ENCODE measurements around the gene TMPRSS4. TPM values are rescaled to one million over a fixed set of nuclear protein-coding genes. Genes with fewer than 3 reads are reported as not detected.

TMPRSS4 gene
- total and polyA plus RNA-seq, 2 experiments from 2014 or later: 0.10 to 0.58 TPM

DNA sequence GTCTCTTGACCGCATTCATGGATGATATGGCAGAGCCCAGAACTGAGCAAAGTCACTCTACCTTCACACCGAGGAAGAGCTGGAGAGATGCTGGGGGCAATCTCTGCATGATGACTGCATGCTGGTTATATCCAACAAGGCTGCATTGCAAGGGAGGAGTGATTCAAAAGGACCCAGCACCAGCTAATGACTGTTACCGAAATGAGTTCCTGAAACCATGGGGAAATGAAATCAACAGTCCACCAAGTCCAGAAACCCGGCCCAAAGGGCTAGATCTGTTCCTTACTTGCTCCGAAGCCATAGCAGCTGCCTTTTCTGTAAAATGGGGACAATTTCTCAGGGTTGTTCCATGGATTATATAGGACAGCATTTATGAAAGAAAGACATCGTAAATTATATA is 11.1 kb downstream of the TMPRSS4 start:
- no peak overlapping the region for H3K4me3 Mint-ChIP-seq
- H3K36me3 Mint-ChIP-seq (ENCODE audit: low read depth): no peaks in the 10 kb centered on the region; the same call in 2 of the 3 replicates
- Histone ChIP-seq H3K4me1 (ENCODE audit: insufficient read depth) (no peaks in the 10 kb centered on the region), H3K27me3 (ENCODE audit: insufficient read depth) (no peaks in the 10 kb centered on the region), H2AFZ (no peak overlapping the region), H4K20me1 (replicated peaks; ENCODE audit: insufficient read depth) (no peaks in the 10 kb centered on the region), H3K36me3 (ENCODE audit: insufficient read depth) (no peaks in the 10 kb centered on the region), H3K4me2 (no peak overlapping the region), H3K4me3 (no peak overlapping the region), H3K9me2 (ENCODE audit: insufficient read depth) (no peaks in the 10 kb centered on the region), H3F3A (replicated peaks; ENCODE audit: low read depth) (no peaks in the 10 kb centered on the region), H3K27ac (ENCODE audit: low read depth) (no peak overlapping the region), H3K79me2 (replicated peaks; ENCODE audit: insufficient read depth) (no peaks in the 10 kb centered on the region)
- TF ChIP-seq EZH2phosphoT487 (IDR thresholded peaks at IDR 0.05; ENCODE audit: unreplicated experiment) (no peak), CREB1 (CRISPR knock-in tag; IDR thresholded peaks at IDR 0.05; ENCODE audit: low read depth) (no peak), ZNF331 (CRISPR knock-in tag; IDR thresholded peaks at IDR 0.05; ENCODE audit: low read depth) (no peak), POLR2AphosphoS5 (IDR thresholded peaks at IDR 0.05; ENCODE audit: low read depth) (no peak), EZH2 (IDR thresholded peaks at IDR 0.05; ENCODE audit: low read depth, unreplicated experiment) (no peak), STAT1 (IDR thresholded peaks at IDR 0.05; ENCODE audit: unreplicated experiment) (no peak), REST (IDR thresholded peaks at IDR 0.05; ENCODE audit: unreplicated experiment) (no peak), ZNF114 (CRISPR knock-in tag; IDR thresholded peaks at IDR 0.05) (no peak), CTCF (conservative IDR thresholded peaks at IDR 0.05; ENCODE audit: low read depth in 2 of 2) (no peak), JUNB (IDR thresholded peaks at IDR 0.05; ENCODE audit: unreplicated experiment) (no peak), NANOG (IDR thresholded peaks at IDR 0.05; ENCODE audit: borderline replicate concordance) (no peak)
- TF ChIP-seq, protein P1, sequence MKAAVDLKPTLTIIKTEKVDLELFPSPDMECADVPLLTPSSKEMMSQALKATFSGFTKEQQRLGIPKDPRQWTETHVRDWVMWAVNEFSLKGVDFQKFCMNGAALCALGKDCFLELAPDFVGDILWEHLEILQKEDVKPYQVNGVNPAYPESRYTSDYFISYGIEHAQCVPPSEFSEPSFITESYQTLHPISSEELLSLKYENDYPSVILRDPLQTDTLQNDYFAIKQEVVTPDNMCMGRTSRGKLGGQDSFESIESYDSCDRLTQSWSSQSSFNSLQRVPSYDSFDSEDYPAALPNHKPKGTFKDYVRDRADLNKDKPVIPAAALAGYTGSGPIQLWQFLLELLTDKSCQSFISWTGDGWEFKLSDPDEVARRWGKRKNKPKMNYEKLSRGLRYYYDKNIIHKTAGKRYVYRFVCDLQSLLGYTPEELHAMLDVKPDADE (IDR thresholded peaks at IDR 0.05): no peak
- TF ChIP-seq, protein P2, sequence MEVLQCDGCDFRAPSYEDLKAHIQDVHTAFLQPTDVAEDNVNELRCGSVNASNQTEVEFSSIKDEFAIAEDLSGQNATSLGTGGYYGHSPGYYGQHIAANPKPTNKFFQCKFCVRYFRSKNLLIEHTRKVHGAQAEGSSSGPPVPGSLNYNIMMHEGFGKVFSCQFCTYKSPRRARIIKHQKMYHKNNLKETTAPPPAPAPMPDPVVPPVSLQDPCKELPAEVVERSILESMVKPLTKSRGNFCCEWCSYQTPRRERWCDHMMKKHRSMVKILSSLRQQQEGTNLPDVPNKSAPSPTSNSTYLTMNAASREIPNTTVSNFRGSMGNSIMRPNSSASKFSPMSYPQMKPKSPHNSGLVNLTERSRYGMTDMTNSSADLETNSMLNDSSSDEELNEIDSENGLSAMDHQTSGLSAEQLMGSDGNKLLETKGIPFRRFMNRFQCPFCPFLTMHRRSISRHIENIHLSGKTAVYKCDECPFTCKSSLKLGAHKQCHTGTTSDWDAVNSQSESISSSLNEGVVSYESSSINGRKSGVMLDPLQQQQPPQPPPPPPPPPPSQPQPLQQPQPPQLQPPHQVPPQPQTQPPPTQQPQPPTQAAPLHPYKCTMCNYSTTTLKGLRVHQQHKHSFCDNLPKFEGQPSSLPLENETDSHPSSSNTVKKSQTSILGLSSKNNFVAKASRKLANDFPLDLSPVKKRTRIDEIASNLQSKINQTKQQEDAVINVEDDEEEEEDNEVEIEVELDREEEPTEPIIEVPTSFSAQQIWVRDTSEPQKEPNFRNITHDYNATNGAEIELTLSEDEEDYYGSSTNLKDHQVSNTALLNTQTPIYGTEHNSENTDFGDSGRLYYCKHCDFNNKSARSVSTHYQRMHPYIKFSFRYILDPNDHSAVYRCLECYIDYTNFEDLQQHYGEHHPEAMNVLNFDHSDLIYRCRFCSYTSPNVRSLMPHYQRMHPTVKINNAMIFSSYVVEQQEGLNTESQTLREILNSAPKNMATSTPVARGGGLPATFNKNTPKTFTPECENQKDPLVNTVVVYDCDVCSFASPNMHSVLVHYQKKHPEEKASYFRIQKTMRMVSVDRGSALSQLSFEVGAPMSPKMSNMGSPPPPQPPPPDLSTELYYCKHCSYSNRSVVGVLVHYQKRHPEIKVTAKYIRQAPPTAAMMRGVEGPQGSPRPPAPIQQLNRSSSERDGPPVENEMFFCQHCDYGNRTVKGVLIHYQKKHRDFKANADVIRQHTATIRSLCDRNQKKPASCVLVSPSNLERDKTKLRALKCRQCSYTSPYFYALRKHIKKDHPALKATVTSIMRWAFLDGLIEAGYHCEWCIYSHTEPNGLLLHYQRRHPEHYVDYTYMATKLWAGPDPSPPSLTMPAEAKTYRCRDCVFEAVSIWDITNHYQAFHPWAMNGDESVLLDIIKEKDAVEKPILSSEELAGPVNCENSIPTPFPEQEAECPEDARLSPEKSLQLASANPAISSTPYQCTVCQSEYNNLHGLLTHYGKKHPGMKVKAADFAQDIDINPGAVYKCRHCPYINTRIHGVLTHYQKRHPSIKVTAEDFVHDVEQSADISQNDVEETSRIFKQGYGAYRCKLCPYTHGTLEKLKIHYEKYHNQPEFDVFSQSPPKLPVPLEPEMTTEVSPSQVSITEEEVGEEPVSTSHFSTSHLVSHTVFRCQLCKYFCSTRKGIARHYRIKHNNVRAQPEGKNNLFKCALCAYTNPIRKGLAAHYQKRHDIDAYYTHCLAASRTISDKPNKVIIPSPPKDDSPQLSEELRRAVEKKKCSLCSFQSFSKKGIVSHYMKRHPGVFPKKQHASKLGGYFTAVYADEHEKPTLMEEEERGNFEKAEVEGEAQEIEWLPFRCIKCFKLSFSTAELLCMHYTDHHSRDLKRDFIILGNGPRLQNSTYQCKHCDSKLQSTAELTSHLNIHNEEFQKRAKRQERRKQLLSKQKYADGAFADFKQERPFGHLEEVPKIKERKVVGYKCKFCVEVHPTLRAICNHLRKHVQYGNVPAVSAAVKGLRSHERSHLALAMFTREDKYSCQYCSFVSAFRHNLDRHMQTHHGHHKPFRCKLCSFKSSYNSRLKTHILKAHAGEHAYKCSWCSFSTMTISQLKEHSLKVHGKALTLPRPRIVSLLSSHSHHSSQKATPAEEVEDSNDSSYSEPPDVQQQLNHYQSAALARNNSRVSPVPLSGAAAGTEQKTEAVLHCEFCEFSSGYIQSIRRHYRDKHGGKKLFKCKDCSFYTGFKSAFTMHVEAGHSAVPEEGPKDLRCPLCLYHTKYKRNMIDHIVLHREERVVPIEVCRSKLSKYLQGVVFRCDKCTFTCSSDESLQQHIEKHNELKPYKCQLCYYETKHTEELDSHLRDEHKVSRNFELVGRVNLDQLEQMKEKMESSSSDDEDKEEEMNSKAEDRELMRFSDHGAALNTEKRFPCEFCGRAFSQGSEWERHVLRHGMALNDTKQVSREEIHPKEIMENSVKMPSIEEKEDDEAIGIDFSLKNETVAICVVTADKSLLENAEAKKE (CRISPR knock-in tag; IDR thresholded peaks at IDR 0.05): no peak
- peaks cover 2% of the 10 kb centered on the region for H3K27me3 Mint-ChIP-seq (ENCODE audit: insufficient read depth, low read depth, poor library complexity)
- H3K9me3 Mint-ChIP-seq: peaks cover 17% of the 10 kb centered on the region; the same call in 2 of the 3 replicates
- H3K27ac Mint-ChIP-seq: no peak overlapping the region
- H3K4me1 Mint-ChIP-seq: peaks cover 7% of the 10 kb centered on the region
- DNase-seq (ENCODE audit: low spot score) (no peak), ATAC-seq (no peak)
